Measurements from ENCODE around the gene MGARP. TPM values are rescaled to one million over a fixed set of nuclear protein-coding genes. Genes with fewer than 3 reads are reported as not detected.

Gene MGARP
- total and polyA plus RNA-seq, 9 of the 15 experiments (the other 6 are each of a cell fraction or from before 2014, with no cell fraction given), result 0.11 to 0.45 (median 0.23) TPM; not detected in 4

DNA sequence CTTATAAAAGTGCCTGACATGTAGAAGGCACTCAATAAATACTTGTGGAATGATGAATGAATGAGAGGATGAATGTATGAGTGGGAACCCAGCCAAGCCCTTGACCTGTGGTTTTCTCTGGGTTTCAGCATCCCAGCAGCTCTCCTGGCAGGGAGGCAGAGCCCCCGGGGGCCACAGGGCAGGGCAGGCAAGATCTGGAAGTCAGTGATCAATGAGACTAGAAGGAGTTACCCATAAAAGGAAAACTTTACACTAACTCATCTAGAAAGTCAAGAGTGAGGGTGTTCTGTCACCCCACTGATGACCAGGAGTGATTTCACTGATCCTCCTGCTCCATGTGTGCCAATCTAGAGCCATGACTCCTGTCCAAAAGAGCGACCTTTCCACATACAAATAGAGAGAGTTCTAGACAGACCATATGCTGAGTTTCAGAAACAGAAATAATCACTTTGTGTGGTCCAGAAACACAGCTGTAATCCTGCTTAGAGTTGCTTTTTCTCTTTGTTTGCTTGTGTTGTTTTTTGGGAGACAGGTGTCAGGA, 37.4 kb downstream of the MGARP start:
- H2AFZ ChIP-seq (ENCODE audit: low read depth, low read length), result 0 out of 2 replicates have a peak overlapping the region, but pooled peaks have one; percentile 20
- no TSS peak for BruUV-seq (replicated peaks)
- ATAC-seq (no peak), FAIRE-seq (no peak), DNase-seq (ENCODE audit: extremely low read depth in 1 of 4, low spot score in 3 of 4) (no peak)
- 0 out of 4 replicates have a peak overlapping the region, but pooled peaks of 1 of the 2 experiments have one; percentile 42 for H3K9ac ChIP-seq (ENCODE audit: insufficient read depth in 1 of 2, low read depth in 2 of 2, low read length in 2 of 2)
- H3K9me1 ChIP-seq (ENCODE audit: control insufficient read depth, insufficient read depth, low read length), result no peaks in the 10 kb centered on the region
- H3K27me3 ChIP-seq (ENCODE audit: control insufficient read depth in 2 of 2, insufficient read depth in 2 of 2, low read length in 2 of 2), result no peaks in the 10 kb centered on the region
- H3K79me2 ChIP-seq (ENCODE audit: control insufficient read depth, insufficient read depth, low read length), result no peaks in the 10 kb centered on the region
- H3K4me1 ChIP-seq (replicated peaks in 1 of 2; ENCODE audit: control insufficient read depth in 2 of 2, insufficient read depth in 2 of 2, low read length in 2 of 2), result no peaks in the 10 kb centered on the region; a peak in 2 of 5 replicates
- ChIA-PET CTCF (ENCODE audit: low intra/inter-chr PET ratio) (no interaction called here), POLR2A (interaction anchor here (0.6 kb wide), 1 partner anchor 15 kb away, joined by 3 read pairs; no protein-coding TSS in a partner anchor)
- intact Hi-C loops (cut with micrococcal nuclease) (no loop called here), in situ Hi-C loops (cut with MboI) (no loop called here)
- TF ChIP-seq MCM7 (IDR thresholded peaks at IDR 0.05) (no peak), COPS2 (conservative IDR thresholded peaks at IDR 0.05) (no peak), GABPB1 (CRISPR knock-in tag; IDR thresholded peaks at IDR 0.05) (no peak), RAD51 (IDR thresholded peaks at IDR 0.05; ENCODE audit: borderline replicate concordance, low read depth) (no peak), ILK (tag; IDR thresholded peaks at IDR 0.05; ENCODE audit: borderline replicate concordance, low read depth) (no peak), ZNF780A (CRISPR knock-in tag; IDR thresholded peaks at IDR 0.05) (no peak), ZC3H4 (CRISPR knock-in tag; IDR thresholded peaks at IDR 0.05; ENCODE audit: borderline replicate concordance) (no peak), ZNF184 (CRISPR knock-in tag; IDR thresholded peaks at IDR 0.05) (no peak)
- H3K36me3 ChIP-seq (ENCODE audit: control insufficient read depth, insufficient read depth, low read length), result no peaks in the 10 kb centered on the region
- H3K9me3 ChIP-seq (replicated peaks; ENCODE audit: control insufficient read depth, insufficient read depth, low read depth, low read length), result peaks cover 2% of the 10 kb centered on the region; the same call in 1 of the 2 replicates
- no peak overlapping the region for H3K4me3 ChIP-seq
- no peak overlapping the region for H3K27ac ChIP-seq (ENCODE audit: extremely low read depth, low read depth, low read length)
- H4K20me1 ChIP-seq (replicated peaks; ENCODE audit: control insufficient read depth, insufficient read depth, low read length), result no peaks in the 10 kb centered on the region
- no peak overlapping the region for H3K4me2 ChIP-seq (ENCODE audit: insufficient read depth, low read length)
- 12% methylated on average over 2 of the region's 2 CpGs for WGBS (ENCODE audit: insufficient coverage, low coverage, missing lambda C conversion rate)

Measured in K562 (cell line).